ENCODE results near the gene SREK1IP1.

The SREK1IP1 gene

GRCh38 chr5:64688391-64688790 lies 80.1 kb downstream of the SREK1IP1 start:
- Histone ChIP-seq H3K27me3 (replicated peaks; ENCODE audit: insufficient read depth, low read length) (no peaks in the 10 kb centered on the region), H3K4me3 (ENCODE audit: low read length) (no peak overlapping the region), H3K4me1 (ENCODE audit: low read length) (no peaks in the 10 kb centered on the region), H3K27ac (ENCODE audit: low read length) (no peak overlapping the region), H3K9me2 (replicated peaks; ENCODE audit: insufficient read depth, low read length) (no peaks in the 10 kb centered on the region), H2AFZ (ENCODE audit: low read length) (no peak overlapping the region), H3K4me2 (ENCODE audit: low read depth, low read length) (no peak overlapping the region), H3K9ac (ENCODE audit: low read length) (no peak overlapping the region), H4K20me1 (ENCODE audit: insufficient read depth, low read length) (no peaks in the 10 kb centered on the region), H3K36me3 (replicated peaks; ENCODE audit: insufficient read depth, low read length) (no peaks in the 10 kb centered on the region), H3K79me2 (ENCODE audit: low read length) (no peaks in the 10 kb centered on the region), H3K9me3 (replicated peaks; ENCODE audit: insufficient read depth, low read length) (no peaks in the 10 kb centered on the region), H3F3A (ENCODE audit: insufficient read depth, low read length) (no peaks in the 10 kb centered on the region)
- DNase-seq = no peak
- TF ChIP-seq EZH2phosphoT487 (IDR thresholded peaks at IDR 0.05; ENCODE audit: low read length) (no peak), CTCF (IDR thresholded peaks at IDR 0.05; ENCODE audit: low read length) (no peak), EZH2 (optimal IDR thresholded peaks at IDR 0.05; ENCODE audit: low read depth, low read length) (no peak)

GRCh38 chr5:64685866-64686265 lies 82.6 kb downstream of the SREK1IP1 start:
- Histone ChIP-seq H3K9ac (ENCODE audit: low read length) (no peak overlapping the region), H3K36me3 (replicated peaks; ENCODE audit: insufficient read depth, low read length) (no peaks in the 10 kb centered on the region), H4K20me1 (ENCODE audit: insufficient read depth, low read length) (no peaks in the 10 kb centered on the region), H3K27ac (ENCODE audit: low read length) (no peak overlapping the region), H3K79me2 (ENCODE audit: low read length) (no peaks in the 10 kb centered on the region), H3K4me2 (ENCODE audit: low read depth, low read length) (no peak overlapping the region), H3K4me3 (ENCODE audit: low read length) (no peak overlapping the region), H3F3A (ENCODE audit: insufficient read depth, low read length) (no peaks in the 10 kb centered on the region), H3K9me3 (replicated peaks; ENCODE audit: insufficient read depth, low read length) (no peaks in the 10 kb centered on the region), H3K4me1 (ENCODE audit: low read length) (no peaks in the 10 kb centered on the region), H3K27me3 (replicated peaks; ENCODE audit: insufficient read depth, low read length) (no peaks in the 10 kb centered on the region), H2AFZ (ENCODE audit: low read length) (no peak overlapping the region), H3K9me2 (replicated peaks; ENCODE audit: insufficient read depth, low read length) (no peaks in the 10 kb centered on the region)
- DNase-seq = no peak
- TF ChIP-seq CTCF (IDR thresholded peaks at IDR 0.05; ENCODE audit: low read length) = no peak
- no peak for TF ChIP-seq EZH2 (optimal IDR thresholded peaks at IDR 0.05; ENCODE audit: low read depth, low read length)
- TF ChIP-seq EZH2phosphoT487 (IDR thresholded peaks at IDR 0.05; ENCODE audit: low read length) = no peak

- H3K36me3 ChIP-seq (replicated peaks; ENCODE audit: insufficient read depth, low read length) = no peaks in the 10 kb centered on the region
- TF ChIP-seq EZH2 (optimal IDR thresholded peaks at IDR 0.05; ENCODE audit: low read depth, low read length) (no peak), CTCF (IDR thresholded peaks at IDR 0.05; ENCODE audit: low read length) (no peak), EZH2phosphoT487 (IDR thresholded peaks at IDR 0.05; ENCODE audit: low read length) (no peak)
- H4K20me1 ChIP-seq (ENCODE audit: insufficient read depth, low read length) = no peaks in the 10 kb centered on the region
- H3F3A ChIP-seq (ENCODE audit: insufficient read depth, low read length) = no peaks in the 10 kb centered on the region
- H3K9me2 ChIP-seq (replicated peaks; ENCODE audit: insufficient read depth, low read length) = no peaks in the 10 kb centered on the region
- DNase-seq = no peak
- no peak overlapping the region for H3K9ac ChIP-seq (ENCODE audit: low read length)
- no peak overlapping the region for H2AFZ ChIP-seq (ENCODE audit: low read length)
- no peaks in the 10 kb centered on the region for H3K9me3 ChIP-seq (replicated peaks; ENCODE audit: insufficient read depth, low read length)
- no peaks in the 10 kb centered on the region for H3K4me1 ChIP-seq (ENCODE audit: low read length)
- no peaks in the 10 kb centered on the region for H3K79me2 ChIP-seq (ENCODE audit: low read length)
- no peak overlapping the region for H3K4me2 ChIP-seq (ENCODE audit: low read depth, low read length)
- H3K4me3 ChIP-seq (ENCODE audit: low read length) = no peak overlapping the region
- H3K27ac ChIP-seq (ENCODE audit: low read length) = no peak overlapping the region
- H3K27me3 ChIP-seq (replicated peaks; ENCODE audit: insufficient read depth, low read length) = no peaks in the 10 kb centered on the region
Observed at GRCh38 chr5:64682608-64683007, 85.9 kb downstream of the SREK1IP1 start.

All from MM.1S (cell line).